Osteoblast (primary cell): ENCODE measurements around the gene EDNRB. TPM values are rescaled to one million over a fixed set of nuclear protein-coding genes. Genes with fewer than 3 reads are reported as not detected.

Experiments used
- DNase-seq: peaks from one replicate; pipeline ENCODE4 v3.0.0; 2011; ENCODE audit warnings: low spot score, mixed read lengths; ENCODE audit not compliant: insufficient read length; ENCODE audit errors: missing footprints
- H2AFZ ChIP-seq: 2 replicates; pipeline ENCODE4 v1.6.0; 2011; ENCODE audit warnings: mild to moderate bottlenecking, low read length
- H3K27ac ChIP-seq: 2 replicates; pipeline ENCODE4 v1.5.1; 2011; ENCODE audit warnings: mild to moderate bottlenecking, low read depth, low read length, moderate library complexity
- H3K27me3 ChIP-seq: 2 replicates; pipeline ENCODE4 v1.6.0; 2012; ENCODE audit warnings: mild to moderate bottlenecking, control low read depth, inconsistent platforms, low read length, moderate library complexity; ENCODE audit not compliant: insufficient read depth
- H3K36me3 ChIP-seq: 2 replicates; pipeline ENCODE4 v1.5.1; 2011; ENCODE audit warnings: mild to moderate bottlenecking, low read length, control low read depth, moderate library complexity; ENCODE audit not compliant: insufficient read depth
- H3K4me1 ChIP-seq: 2 replicates; pipeline ENCODE4 v1.5.1; 2011; ENCODE audit warnings: mild to moderate bottlenecking, low read length, control low read depth, moderate library complexity; ENCODE audit not compliant: insufficient read depth
- H3K4me2 ChIP-seq: 2 replicates; pipeline ENCODE4 v1.6.0; 2011; ENCODE audit warnings: mild to moderate bottlenecking, low read length; ENCODE audit not compliant: insufficient read depth
- H3K4me3 ChIP-seq: fragments of 200-600 bp; sonication (generic); 3 replicates; pipeline ENCODE4 v1.5.1; 2012; ENCODE audit warnings: mild to moderate bottlenecking, low read length, inconsistent platforms; ENCODE audit not compliant: insufficient read depth
- H3K79me2 ChIP-seq: 2 replicates; pipeline ENCODE4 v1.6.0; 2012; ENCODE audit warnings: mild to moderate bottlenecking, low read length, control low read depth, inconsistent platforms; ENCODE audit not compliant: insufficient read depth
- H3K9me3 ChIP-seq: 2 replicates; pipeline ENCODE4 v1.5.1; 2011; ENCODE audit warnings: low read depth, low read length, control low read depth
- H4K20me1 ChIP-seq: 2 replicates; pipeline ENCODE4 v1.6.0; 2012; ENCODE audit warnings: mild to moderate bottlenecking, low read length, control low read depth; ENCODE audit not compliant: insufficient read depth
- CTCF ChIP-seq: IDR thresholded peaks from 2 replicates; pipeline ENCODE4 v1.5.1; 2011; ENCODE audit warnings: mild to moderate bottlenecking, low read depth, low read length, moderate library complexity; ENCODE audit errors: extremely low read depth
- total RNA-seq: library from RNA; depleted of rRNA; stranded (reverse); fragments of >200 nt; gene quantifications from 2 replicates; pipeline ENCODE4 v1.2.3, GENCODE V29; 2012

The EDNRB gene
- total RNA-seq, 1 donor = under 0.01 TPM

GRCh38 chr13:77925616-77926015 lies 7.0 kb upstream of the EDNRB start:
- Histone ChIP-seq H3K27me3 (no peaks in the 10 kb centered on the region), H3K36me3 (no peaks in the 10 kb centered on the region), H3K4me2 (no peak overlapping the region), H3K9me3 (no peaks in the 10 kb centered on the region), H3K79me2 (no peaks in the 10 kb centered on the region), H2AFZ (no peak overlapping the region), H3K4me3 (no peak overlapping the region), H3K4me1 (no peaks in the 10 kb centered on the region), H4K20me1 (no peaks in the 10 kb centered on the region), H3K27ac (no peak overlapping the region)
- DNase-seq = no peak
- TF ChIP-seq CTCF = no peak

DNA sequence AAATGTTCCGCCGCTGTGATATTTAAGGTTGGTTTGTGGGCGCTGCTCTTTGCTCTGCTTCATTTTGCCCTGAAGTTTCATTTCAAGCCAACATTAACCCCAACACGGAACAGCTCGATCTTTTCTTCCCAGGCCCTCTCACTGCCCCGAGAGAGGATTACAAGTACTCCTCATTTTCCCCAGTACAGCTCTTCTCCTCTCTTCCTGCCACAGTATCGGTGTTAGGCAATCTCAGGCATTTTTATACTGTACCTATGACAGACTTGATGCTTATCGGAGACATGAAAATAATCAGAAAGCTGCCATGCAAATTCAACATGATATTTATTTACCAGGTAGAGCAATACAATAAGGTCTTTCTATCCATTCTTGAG lies 1.3 kb upstream of the EDNRB start:
- peak overlapping the region; percentile 27 for H2AFZ ChIP-seq
- no peaks in the 10 kb centered on the region for H3K27me3 ChIP-seq
- H3K4me3 ChIP-seq = no peak overlapping the region
- no peaks in the 10 kb centered on the region for H3K9me3 ChIP-seq
- H3K4me2 ChIP-seq = peak overlapping the region; percentile 55
- no peaks in the 10 kb centered on the region for H3K79me2 ChIP-seq
- TF ChIP-seq CTCF = no peak
- H3K27ac ChIP-seq = no peak overlapping the region
- no peaks in the 10 kb centered on the region for H4K20me1 ChIP-seq
- DNase-seq = peak; percentile 57
- H3K4me1 ChIP-seq = no peaks in the 10 kb centered on the region
- no peaks in the 10 kb centered on the region for H3K36me3 ChIP-seq

DNA sequence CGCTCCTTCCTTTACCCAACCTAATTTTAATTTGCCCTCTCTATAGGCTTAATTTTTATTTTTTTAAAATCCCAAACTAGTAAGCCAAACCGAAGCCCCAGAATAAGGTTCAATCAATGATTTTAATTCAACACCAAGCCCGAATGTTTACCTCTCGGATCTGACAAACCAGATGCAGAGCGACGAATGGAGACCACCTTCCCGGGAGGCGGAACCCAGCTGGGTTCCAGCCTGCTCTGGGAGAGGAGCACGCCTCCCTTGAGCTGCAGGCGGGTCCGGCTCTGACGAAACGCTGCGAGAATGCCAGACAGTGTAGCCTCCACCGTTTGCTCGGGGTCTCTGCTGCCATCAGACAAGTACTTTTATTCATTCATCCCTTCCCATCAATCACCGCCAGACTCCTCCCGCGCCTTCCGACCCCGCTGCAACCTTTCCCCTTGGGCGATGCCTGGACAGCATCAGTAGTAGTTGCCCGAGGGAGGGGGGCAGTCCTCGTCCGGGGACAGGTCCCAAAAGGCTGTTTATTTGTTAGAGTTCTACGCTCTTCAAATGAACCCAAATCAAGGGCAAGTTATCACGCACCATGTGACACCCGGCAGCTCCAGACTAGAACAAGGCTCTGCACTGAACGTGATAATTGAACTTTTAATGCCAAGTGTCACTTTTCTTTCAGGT lies 752 bp upstream of the EDNRB start:
- Histone ChIP-seq H2AFZ (peak overlapping the region; percentile 27), H3K4me2 (peak overlapping the region; percentile 55), H3K9me3 (no peaks in the 10 kb centered on the region), H3K27ac (no peak overlapping the region), H3K36me3 (no peaks in the 10 kb centered on the region), H4K20me1 (no peaks in the 10 kb centered on the region), H3K27me3 (no peaks in the 10 kb centered on the region), H3K79me2 (no peaks in the 10 kb centered on the region), H3K4me1 (no peaks in the 10 kb centered on the region), H3K4me3 (peak overlapping the region; percentile 23)
- no peak for TF ChIP-seq CTCF
- DNase-seq = peak; percentile 48

GRCh38 chr13:77916488-77916887 lies 2.1 kb downstream of the EDNRB start:
- no peaks in the 10 kb centered on the region for H4K20me1 ChIP-seq
- no peak overlapping the region for H3K4me3 ChIP-seq
- H3K4me1 ChIP-seq = no peaks in the 10 kb centered on the region
- H3K4me2 ChIP-seq = no peak overlapping the region
- H2AFZ ChIP-seq = no peak overlapping the region
- TF ChIP-seq CTCF = no peak
- no peak for DNase-seq
- H3K79me2 ChIP-seq = no peaks in the 10 kb centered on the region
- no peaks in the 10 kb centered on the region for H3K36me3 ChIP-seq
- no peaks in the 10 kb centered on the region for H3K9me3 ChIP-seq
- H3K27me3 ChIP-seq = no peaks in the 10 kb centered on the region
- no peak overlapping the region for H3K27ac ChIP-seq
